ENCODE results near the gene FAM89B.

FAM89B gene

GRCh38 chr11:65610404-65610803, 38.1 kb downstream of the FAM89B start:
- no peak for DNase-seq (ENCODE audit: low read depth)

DNA sequence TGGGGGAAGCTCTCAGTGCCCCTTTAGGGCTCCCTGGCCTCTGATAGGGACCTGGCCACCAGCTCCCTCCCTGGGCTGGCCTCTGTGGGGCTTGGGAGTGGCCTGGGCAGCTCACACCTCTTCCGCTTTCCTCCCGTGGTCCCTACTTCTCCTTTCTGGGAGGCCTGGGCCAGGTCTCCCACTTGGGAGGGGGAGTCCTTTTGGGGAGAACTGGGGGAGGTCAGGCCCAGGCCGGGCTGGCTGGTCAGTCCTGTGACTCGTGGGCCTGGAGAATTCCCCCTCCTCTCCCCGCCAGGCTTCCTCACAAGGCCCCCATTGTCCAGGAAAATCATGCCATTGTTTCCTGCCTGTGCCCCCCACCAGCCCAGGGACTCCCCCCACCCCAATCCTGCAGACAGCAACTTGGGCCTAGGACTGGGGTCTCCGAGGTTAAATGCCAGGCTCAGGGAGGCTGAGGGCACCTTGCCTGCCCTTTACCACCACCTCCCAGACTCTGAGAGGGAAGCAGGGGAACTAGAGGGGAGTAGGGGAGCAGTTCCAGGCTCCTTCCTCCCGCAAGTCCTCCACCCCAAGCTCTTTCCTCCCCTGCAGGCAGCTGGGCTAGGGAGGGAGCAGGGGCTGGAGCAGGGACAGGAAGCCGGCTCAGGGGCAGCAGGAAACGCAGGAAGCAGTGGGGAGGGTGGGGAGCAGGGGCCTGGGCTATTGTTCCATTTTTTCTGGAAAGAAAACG, 38.9 kb downstream of the FAM89B start:
- DNase-seq (ENCODE audit: low read depth), result no peak

GRCh38 chr11:65611758-65612603, 39.6 kb downstream of the FAM89B start:
- DNase-seq (ENCODE audit: low read depth), result no peak

DNA sequence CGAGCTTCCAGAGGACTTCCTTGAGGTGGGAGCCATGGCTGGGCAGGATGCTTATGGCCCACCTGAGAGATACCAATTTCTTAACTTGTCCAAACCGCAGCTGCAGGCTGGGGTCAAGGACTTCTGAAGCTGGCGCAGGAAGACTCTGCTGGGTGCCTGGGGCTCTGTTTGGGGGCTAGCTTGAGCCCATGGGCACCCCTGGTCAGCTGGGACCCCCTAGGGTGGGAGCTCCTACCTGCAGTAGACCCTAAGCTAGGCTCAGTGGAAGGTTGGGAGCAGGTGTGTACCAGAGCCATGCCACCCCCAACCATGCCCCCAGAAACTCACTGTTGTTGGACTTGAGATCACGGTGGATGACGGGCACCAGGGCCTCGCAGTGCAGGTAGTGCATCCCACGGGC, 40.4 kb downstream of the FAM89B start:
- no peak for DNase-seq (ENCODE audit: low read depth)

DNA sequence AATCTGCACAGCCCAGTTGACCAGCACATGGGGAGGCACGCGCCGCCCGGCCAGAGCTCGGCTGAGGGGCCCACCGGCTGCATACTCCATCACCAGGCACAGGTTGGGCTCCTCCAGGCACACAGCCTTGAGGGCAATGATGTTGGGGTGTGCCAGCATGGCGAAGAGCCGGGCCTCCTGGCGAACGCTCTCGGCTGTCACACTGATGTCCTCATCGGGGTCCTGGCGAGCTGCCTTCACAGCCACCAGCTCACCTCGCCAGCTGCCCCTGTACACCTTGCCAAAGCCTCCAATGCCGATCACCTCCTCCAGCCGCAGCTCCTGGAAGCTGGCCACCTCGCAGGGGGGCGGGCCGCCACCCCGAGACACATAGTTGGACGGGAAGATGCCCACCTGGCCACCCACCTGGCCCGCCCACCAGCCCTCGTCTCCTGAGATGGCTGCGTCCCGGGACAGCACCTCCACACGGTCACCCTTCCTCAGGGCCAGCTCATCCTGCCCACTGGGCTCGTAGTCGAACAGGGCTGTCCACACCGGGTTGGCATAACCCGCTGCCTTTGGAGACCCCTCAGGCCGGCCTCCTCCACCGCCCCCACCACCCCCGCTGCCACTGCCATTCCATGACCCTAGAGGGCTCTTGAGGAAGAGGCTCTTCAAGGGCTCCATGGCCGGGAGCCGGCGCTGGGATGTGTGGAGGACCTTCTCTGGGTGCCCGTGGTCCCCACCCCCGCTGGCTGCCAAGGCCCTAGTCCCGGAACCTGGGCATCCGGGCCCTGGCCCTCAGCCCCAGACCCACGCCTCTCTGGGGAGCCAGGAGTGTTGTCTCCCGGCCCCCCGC, 41.0 kb downstream of the FAM89B start:
- no peak for DNase-seq (ENCODE audit: low read depth)

- peak; percentile 99 for DNase-seq (ENCODE audit: low read depth)
These were observed 43.1 kb downstream of the FAM89B start, which contains the start of gene PCNX3 for GRCh38 chr11:65615229-65615949. TSS of gene PCNX3 (plus strand) at chr11:65615776. CDS start at chr11:65616312, 536 bp downstream.

DNA sequence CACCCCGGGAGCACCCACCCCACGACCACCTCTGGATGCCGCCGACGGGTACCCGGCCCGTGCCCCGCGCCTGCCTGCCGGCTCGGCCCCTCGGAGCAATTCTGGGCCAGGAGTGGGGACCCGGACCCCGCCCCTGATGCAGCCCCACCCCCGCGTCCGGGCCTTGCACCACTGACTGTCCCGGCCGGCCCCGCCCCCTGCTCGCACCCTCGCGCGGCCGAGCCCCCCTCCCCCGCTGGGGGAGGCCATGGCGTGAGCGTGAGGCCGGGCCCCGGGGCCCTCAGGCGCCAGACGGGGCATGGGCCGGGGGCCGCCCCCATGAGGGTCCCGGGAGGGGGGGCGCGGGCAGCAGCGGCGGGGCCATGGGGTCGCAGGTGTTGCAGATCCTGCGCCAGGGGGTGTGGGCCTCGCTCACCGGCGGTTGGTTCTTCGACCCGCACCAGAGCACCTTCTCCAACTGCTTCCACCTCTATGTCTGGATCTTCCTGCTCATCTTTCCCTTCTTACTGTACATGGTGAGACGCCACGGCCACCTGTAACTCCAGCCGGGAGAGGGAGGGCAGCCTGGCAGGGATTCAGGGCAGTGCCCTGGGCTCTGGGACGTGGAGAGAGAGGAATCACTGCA, 43.7 kb downstream of the FAM89B start:
- DNase-seq (ENCODE audit: low read depth), result no peak

GRCh38 chr11:65616575-65617001, 44.2 kb downstream of the FAM89B start:
- no peak for DNase-seq (ENCODE audit: low read depth)

GRCh38 chr11:65617136-65617850, 45.0 kb downstream of the FAM89B start:
- DNase-seq (ENCODE audit: low read depth), result no peak

DNA sequence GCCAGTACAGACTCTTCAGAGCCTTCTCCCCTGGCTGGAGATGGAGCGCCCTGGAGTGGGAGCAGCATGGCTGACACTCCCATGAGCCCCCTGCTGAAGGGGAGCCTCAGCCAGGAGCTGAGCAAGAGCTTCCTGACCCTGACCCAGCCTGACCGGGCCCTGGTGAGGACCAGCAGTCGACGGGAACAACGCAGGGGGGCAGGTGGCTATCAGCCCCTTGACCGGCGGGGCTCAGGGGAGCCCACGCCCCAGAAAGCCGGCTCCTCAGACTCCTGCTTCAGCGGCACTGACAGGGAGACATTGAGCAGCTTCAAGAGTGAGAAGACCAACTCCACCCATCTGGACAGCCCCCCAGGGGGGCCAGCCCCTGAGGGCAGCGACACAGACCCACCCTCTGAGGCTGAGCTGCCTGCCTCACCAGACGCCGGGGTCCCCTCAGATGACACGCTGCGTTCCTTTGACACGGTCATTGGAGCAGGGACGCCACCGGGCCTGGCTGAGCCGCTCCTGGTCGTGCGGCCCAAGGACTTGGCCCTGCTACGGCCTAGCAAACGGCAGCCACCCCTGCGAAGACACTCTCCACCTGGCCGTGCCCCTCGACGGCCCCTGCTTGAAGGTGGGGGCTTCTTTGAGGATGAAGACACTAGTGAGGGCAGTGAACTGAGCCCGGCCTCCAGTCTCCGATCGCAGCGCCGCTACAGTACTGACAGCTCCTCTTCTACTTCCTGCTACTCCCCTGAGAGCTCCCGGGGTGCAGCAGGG, 45.8 kb downstream of the FAM89B start:
- DNase-seq (ENCODE audit: low read depth), result no peak

- no peak for DNase-seq (ENCODE audit: low read depth)
These were observed 46.4 kb downstream of the FAM89B start for GRCh38 chr11:65618763-65619162.

DNA sequence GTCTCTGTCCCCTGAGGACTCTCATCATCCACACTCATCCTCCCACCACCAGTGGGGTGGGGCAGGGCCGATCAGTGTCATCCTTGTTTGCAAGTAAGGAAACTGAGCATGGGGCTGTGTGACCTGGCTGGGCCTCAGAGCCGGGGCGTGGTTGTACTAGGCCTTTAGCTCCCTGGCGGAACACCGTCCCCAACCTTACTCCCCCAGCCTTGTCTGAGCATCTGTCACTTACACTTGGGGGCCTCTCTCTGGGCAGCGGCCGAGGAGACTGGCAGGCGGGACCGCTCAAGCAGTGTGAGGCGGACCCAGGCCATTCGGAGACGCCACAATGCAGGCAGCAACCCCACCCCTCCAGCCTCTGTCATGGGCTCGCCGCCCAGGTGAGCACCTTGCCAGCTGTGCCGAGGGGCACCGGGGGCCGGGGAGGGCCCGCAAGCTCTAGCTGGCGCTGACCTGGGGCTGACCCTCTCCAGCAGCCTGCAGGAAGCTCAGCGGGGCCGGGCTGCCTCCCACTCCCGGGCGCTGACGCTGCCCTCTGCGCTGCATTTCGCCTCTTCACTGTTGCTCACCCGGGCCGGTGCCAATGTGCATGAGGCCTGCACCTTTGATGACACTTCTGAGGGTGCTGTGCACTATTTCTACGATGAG, 47.1 kb downstream of the FAM89B start:
- DNase-seq (ENCODE audit: low read depth), result no peak

- no peak for DNase-seq (ENCODE audit: low read depth)
These were observed 48.3 kb downstream of the FAM89B start for GRCh38 chr11:65620666-65621065.

- no peak for DNase-seq (ENCODE audit: low read depth)
These were observed 49.1 kb downstream of the FAM89B start for GRCh38 chr11:65621460-65621859.

- DNase-seq (ENCODE audit: low read depth), result no peak
These were observed 49.7 kb downstream of the FAM89B start for GRCh38 chr11:65622011-65622410.

- no peak for DNase-seq (ENCODE audit: low read depth)
These were observed 50.8 kb downstream of the FAM89B start for GRCh38 chr11:65623177-65623576.
